Stimulated activated CD8-positive, alpha-beta memory T cell treated with anti-CD3 and anti-CD28 coated beads, Interleukin-12 subunit alpha, Interleukin-12 subunit beta, amount 100 ng/mL, for 4 hours (primary cell): ENCODE data around the gene TRAK1.
"Not testable (repeated sequence)": the region's sequence is repeated elsewhere in the genome, so short reads cannot be mapped to it uniquely, and the experiment has no call there.

ENCODE experiments used
- DNase-seq: peaks from one replicate; pipeline ENCODE4 v3.0.0-alpha.2; 2020; ENCODE audit warnings: low read depth

The TRAK1 gene

GRCh38 chr3:42096796-42097565 lies 5.8 kb downstream of the TRAK1 start:
- DNase-seq: no peak

- DNase-seq: no peak
Observed at GRCh38 chr3:42097566-42097946, 6.4 kb downstream of the TRAK1 start.

DNA sequence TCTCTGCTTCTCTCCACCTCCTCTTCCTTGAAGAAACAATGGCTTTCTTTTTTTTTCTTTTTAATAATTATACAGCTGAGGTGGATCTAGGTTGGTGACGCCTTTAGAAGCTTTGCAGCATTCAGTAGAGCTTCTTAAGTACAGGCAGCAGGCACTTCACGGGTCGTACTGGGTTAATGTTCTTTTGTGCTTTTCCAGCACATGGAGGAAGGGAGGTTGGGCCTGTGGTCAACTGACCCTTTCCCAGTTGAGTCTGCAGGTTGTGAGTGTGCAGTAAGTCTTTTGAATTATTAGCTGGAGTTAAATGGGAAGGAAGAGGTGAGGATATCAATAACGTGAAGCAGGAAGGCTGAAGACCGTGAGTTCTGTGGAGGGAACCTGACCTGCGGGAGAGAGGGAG lies 7.0 kb downstream of the TRAK1 start:
- DNase-seq: no peak

- no peak for DNase-seq
Observed at GRCh38 chr3:42099020-42099765, 8.0 kb downstream of the TRAK1 start.

DNA sequence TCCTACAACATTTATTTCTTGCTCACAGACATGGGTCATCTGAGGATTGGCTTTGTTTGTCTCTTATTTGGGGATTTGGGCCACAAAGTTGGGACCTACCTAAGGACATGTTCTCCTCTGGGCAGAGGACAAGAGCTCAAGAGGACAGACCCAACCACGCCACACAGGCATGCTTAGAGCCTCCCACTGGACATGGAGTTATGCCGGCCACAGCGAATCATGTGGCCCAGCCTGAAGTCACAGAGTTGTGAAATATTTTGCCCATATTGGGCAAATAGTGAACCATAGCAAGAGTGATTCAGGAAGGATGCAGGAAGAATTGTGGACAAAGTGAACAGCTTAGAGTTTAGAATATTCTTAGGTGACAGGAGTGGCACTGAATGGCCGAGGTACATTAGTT lies 9.9 kb downstream of the TRAK1 start:
- DNase-seq: no peak

GRCh38 chr3:42101481-42101880 lies 10.3 kb downstream of the TRAK1 start:
- no peak for DNase-seq

DNA sequence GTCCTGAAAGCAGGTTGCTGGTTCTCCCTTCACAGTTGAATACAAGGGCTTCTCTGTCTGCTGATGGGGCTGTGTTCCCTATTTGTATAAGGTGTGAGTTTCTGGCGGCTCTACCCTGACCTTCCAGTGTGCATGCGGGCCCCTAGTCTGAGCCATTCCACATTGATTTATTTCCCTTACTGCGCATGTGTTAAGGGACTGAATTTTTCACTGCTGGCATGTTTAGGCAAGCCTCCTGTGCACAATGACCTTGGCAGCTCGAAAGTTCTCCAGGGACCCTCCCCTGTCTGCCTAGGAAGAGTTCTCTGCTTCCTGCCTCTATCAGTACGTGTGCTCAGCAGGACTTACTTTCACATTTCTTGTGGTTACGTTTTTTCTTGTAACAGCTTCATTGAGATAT lies 11.4 kb downstream of the TRAK1 start:
- DNase-seq: no peak

GRCh38 chr3:42103921-42104665 lies 12.9 kb downstream of the TRAK1 start:
- DNase-seq: not testable (repeated sequence)

DNA sequence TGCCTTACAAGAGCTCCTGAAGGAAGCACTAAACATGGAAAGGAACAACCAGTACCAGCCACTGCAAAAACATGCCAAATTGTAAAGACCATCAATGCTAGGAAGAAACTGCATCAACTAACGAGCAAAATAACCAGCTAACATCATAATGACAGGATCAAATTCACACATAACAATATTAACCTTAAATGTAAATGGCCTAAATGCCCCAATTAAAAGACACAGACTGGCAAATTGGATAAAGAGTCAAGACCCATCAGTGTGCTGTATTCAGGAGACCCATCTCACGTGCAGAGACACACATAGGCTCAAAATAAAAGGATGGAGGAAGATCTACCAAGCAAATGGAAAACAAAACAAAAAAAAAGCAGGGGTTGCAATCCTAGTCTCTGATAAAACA lies 14.8 kb downstream of the TRAK1 start:
- DNase-seq: not testable (repeated sequence)

- no peak for DNase-seq
Observed at GRCh38 chr3:42106646-42107045, 15.5 kb downstream of the TRAK1 start.

DNA sequence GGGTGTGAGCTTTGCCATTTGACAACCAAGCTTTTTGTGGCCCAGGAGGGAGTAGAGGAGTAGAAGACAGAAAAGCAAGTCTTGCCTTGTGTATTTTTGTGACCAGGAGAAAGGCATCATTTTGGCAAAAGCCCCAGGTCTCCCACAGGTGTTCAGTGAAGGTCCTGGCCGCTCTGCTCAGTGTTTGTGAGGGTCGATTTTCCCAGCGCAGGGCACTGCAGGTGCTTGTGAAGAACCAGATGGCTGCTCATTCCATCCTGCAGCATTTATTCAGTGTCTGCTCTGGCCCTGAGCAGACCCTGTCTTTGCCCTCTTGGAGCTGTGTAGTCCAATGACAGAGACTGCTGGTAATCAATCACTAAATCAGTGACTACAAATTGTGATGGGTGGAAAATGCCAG lies 19.5 kb downstream of the TRAK1 start:
- DNase-seq: no peak

DNA sequence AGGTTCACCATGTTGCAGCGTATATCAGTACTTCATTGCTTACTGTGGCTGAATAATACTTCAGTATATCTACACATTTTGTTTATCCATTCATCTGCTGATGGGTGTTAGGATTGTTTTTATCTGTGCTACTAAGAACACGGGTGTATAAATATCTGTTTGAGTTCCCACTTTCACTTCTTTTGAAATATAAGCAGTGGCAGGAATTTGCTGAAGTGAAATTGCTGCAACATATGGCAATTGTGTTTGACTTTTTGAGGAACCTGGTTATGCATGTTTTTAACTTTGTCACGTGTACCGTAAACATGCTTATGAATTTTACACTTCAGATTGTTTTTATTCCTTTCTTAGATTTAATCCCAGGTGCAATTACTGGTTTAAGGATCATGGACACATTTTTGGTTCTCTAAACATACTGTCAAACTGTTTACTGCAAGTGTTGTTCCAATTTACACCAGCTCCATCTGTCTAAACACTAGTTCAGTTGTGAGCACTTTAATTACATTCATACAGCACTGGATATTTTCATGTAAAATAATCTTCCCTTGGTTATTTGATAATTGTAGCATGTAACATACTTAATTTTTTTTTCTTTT lies 23.1 kb downstream of the TRAK1 start:
- no peak for DNase-seq

DNA sequence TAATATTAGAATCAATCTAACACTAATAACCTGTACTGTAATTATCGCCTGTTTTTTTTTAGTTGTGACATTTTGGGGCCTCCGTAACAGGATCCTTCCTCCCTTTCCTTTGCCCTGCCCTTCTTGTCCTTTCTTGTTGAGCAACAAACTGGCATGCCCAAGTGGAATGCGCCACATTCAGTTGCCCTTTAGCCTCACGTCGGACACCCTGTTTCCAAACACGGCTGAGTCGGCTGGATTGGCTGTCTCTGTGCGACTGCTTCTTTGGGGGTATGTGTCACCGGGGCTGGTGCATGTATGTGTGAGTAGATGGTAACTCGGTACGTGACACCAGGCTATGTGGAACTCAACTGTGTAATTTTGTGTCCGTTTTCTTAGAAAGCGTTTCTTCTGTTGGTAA lies 24.1 kb downstream of the TRAK1 start:
- DNase-seq: no peak

- DNase-seq: no peak
Observed at GRCh38 chr3:42115946-42116345, 24.8 kb downstream of the TRAK1 start.

- no peak for DNase-seq
Observed at GRCh38 chr3:42116466-42116865, 25.3 kb downstream of the TRAK1 start.

DNA sequence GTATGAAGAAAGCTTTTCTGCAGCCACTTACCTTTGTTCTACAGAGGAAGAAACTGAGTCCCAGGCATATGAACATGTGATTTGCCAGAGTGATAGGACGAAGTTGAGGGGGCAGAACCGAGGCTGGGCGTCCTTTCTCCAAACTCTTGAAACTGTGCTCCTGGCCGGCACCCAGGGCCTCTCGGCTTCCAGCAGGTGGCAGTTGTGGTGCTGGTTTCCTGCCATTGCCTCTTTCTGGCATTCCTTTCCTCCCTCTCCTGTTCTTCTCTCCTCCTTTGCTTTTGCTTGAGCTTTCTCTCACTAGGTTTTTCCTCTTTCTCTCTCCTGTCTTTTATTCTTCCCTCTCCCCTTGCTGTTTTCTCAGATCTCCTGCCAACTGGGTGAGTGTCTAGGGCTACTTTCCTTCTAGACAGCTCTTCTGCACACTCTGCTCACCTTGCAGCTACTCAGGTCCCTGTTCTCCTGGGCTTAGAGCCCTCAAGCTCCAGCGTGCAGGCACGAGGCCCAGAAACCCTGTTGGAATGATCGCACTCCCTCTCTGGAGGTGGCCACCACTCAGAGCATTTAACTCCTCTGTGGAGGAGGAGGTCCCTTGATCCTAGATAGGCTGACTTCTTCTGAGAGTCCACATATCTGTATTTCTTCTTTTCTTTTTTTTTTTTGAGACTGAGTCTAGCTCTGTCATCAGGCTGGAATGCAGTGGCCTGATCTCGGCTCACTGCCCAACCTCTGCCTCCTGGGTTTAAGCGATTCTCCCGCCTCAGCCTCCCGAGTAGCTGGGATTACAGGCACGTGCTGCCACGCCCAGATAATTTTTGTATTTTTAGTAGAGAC lies 26.2 kb downstream of the TRAK1 start:
- DNase-seq: no peak

DNA sequence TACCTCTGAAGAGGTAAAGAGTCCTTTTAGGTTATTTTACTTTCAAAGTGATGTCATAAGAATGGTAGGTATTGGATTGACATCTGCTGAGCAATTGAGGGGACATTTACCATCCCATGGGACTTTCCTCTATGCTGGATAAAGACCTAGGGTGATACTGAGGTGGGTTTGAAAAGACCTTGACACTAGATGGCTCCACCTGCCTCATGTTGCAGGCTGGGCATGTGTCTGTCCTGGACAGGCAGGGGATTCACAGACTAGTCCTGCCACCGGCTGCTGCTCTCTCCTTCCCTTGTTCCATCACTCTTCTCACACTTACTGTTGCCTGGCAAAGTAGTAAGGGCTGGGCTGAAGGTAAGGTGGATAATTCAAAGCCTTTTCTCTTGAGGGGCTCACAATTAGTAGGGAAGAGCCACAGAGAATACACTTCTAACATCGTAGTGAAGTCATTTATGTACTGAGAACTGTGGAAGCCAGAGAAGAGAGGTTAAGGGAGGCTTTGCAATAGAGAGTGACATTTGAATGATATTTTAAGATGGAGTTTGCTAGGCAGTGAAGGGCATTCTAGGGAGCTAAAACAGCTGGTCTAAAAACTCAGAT lies 27.7 kb downstream of the TRAK1 start:
- no peak for DNase-seq

GRCh38 chr3:42119561-42120355 lies 28.6 kb downstream of the TRAK1 start:
- DNase-seq: no peak

GRCh38 chr3:42120866-42121265 lies 29.7 kb downstream of the TRAK1 start:
- no peak for DNase-seq

DNA sequence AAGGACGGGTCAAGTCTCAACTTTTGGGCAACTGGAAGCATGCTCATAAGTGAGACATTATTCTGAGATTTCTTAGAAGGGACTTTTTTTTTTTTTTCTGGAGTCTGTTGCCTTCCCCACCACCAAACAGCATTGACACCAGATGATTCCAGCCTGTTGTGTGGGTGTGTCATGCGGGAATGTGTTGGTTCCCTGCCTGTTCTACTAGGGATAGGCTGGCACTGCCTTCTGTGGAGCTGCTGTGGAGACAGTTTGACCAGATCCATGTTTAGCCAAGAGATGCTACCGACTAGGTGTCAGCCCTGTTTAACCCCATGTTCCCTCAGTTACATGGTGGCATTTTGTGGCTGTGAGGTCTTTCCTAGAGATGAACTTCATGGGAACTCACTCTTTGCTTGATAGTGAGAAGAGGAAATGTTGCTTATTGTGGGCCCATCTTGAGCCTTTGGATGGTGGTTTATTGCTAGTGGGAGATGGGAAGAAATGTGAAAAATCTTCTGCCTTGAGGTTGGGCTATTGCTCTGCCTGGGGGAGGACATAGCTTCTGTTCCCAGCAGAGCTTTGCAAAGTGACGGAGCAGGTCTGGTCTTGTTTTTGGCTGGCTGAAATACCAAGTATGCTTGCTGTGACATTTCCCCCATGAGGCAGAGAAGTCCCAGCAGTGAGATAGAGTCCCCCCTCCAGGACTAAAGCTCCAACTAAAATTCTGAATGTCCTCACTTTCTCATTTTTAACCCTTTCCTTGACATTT lies 31.3 kb downstream of the TRAK1 start:
- no peak for DNase-seq
